Upper lobe of left lung (tissue), 6 donors: ENCODE data around the gene ERFL. TPM values are rescaled to one million over a fixed set of nuclear protein-coding genes. Genes with fewer than 3 reads are reported as not detected.
A peak's percentile ranks its signal among the peaks of the same experiment; 100 is the strongest.

ENCODE experiments used
- ATAC-seq, 2 donors: fragments of 200-7000 bp; cut with Tn5 transposase; one replicate each; pipeline ENCODE4 v1.9.1; 2022; ENCODE audit warnings: mild to moderate bottlenecking in 2 of 2, moderate library complexity in 2 of 2; ENCODE audit not compliant: low FRiP score in 2 of 2
- DNase-seq, 2 donors: peaks; one replicate each; pipeline ENCODE4 v3.0.0-alpha.2; 2019 to 2020
- H3K27ac ChIP-seq, 4 donors: fragments of 200-600 bp; sonication (generic); one replicate each; pipeline ENCODE4 v1.5.1; 2016 to 2019
- H3K27me3 ChIP-seq, 4 donors: fragments of 200-600 bp; sonication (generic); one replicate each; pipeline ENCODE4 v1.5.1; 2017 to 2019
- H3K36me3 ChIP-seq, 4 donors: fragments of 200-600 bp; sonication (generic); one replicate each; pipeline ENCODE4 v1.5.1; 2016 to 2019
- H3K4me1 ChIP-seq, 4 donors: fragments of 200-600 bp; sonication (generic); one replicate each; pipeline ENCODE4 v1.5.1; 2018 to 2019
- H3K4me3 ChIP-seq, 4 donors: fragments of 200-600 bp; sonication (generic); one replicate each; pipeline ENCODE4 v1.5.1; 2017 to 2019; ENCODE audit warnings: mild to moderate bottlenecking in 2 of 4, moderate library complexity in 1 of 4
- H3K9me3 ChIP-seq, 4 donors: fragments of 200-600 bp; sonication (generic); one replicate each; pipeline ENCODE4 v1.5.1; 2018 to 2019
- EP300 ChIP-seq, 4 donors: sonication (generic); formaldehyde crosslinking; IDR thresholded peaks; one replicate each; pipeline ENCODE4 v1.5.1; 2017; ENCODE audit warnings: antibody characterized with exemption in 4 of 4, control low read depth in 2 of 4
- POLR2A ChIP-seq, 4 donors: fragments of 450-650 bp; IDR thresholded peaks; one replicate each; pipeline ENCODE4 v1.5.1; 2016 to 2017; ENCODE audit warnings: antibody characterized with exemption in 4 of 4, mild to moderate bottlenecking in 2 of 4
- POLR2AphosphoS5 ChIP-seq, 2 donors: sonication (generic); formaldehyde crosslinking; IDR thresholded peaks; one replicate each; pipeline ENCODE4 v1.5.1; 2017; ENCODE audit warnings: antibody characterized with exemption in 2 of 2
- WGBS, 2 donors: methylation state at CpG; one replicate each; pipeline ENCODE4 v1.1.5; 2017 to 2018; 5-methylcytosine and 5-hydroxymethylcytosine counted together
- total RNA-seq, 6 donors: library from RNA; depleted of rRNA in 4 of 6; stranded (reverse); fragments of >200 nt in 4 of 6; gene quantifications; one replicate each; pipeline versions ENCODE4 v1.1.0 to v1.2.1, GENCODE V29; 2016 to 2021
- TF ChIP-seq, protein P1 (sequence below), 6 experiments: fragments of 450-650 bp in 4 of 6; fragments of 200-600 bp in 2 of 6; sonication (generic) in 2 of 6; IDR thresholded peaks; one replicate each; pipeline ENCODE4 v1.5.1; 2016 to 2019; ENCODE audit warnings: antibody characterized with exemption in 6 of 6
- donor health status: DM: no; HTN: no; CAD: no; lungs with moderate emphysema.
- donor health status: DM: no; HTN: yes; CAD: no; lungs with severe emphysema.

The ERFL gene
- total RNA-seq, 6 donors from 2014 or later = 0.20 to 6.3 (median 0.49) TPM; not detected in 1

DNA sequence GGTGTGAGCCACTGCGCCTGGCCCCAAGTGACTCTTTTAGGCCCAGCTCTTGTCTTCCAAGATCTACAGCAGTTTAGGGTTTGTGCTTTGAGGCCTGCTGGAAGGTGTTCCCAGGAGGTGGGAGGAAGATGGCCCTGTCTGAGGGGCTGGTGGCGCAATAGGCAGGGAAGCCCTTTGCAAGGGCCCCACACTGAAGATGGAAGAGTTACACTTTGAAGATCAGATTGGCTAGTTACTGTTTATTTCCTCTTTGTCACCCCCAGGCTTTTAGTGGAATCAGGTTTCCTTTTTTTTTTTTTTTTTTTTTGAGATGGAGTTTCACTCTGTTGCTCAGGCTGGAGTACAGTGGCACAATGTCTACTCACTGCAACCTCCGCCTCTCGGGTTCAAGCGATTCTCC lies 32.7 kb upstream of the ERFL start:
- whole genome bisulfite sequencing, 2 donors = 92 to 94% methylated on average over 5 of the region's 5 CpGs

DNA sequence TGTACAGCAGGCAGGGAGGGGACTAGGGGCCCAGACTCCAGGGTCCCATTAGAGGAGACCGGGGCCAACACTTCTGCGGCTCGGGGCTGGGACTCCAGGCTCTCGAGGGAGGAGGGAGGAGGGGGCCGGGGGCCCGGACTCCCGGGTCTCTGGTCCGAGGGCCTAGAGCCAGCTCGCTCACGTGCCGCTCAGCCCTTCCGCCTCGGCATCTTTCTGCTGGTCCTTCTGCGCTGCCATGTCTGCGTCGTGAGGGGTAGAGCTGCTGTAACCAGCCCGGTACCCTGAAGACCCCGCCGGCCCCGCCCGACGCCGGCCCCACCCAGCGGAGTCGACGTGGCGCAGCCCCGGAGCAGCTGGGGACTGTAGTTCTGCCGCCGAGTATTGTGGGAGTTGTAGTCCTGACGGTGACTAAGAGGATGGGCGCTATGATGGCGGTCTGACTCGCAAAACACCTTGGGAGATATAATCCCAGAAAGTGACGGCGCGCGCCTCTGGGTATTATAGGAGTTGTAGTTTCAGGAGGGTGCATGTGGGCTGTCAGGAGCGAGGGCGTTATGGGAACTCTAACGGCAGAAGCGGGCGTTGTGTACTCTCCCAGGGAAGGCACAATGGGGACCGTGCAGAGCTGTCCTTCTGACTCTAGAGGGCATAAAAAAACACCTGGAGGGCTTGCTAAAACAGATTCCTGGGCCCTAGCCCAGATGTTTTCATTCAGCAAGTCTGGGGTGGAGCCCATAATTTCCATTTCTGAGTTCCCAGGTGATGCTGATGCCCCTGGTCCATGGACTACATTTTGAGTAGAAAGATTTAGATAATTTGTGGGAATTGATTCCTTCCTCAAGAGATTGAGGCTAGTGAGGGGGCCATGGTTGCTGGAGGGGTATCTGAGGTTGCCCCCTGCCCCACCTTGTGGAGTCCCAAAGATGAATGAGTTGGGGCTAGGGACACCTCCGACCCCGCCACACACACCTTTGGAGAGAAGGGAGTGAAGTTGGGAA lies 31.1 kb upstream of the ERFL start, which contains the start of gene RABAC1:
Gene RABAC1, minus strand, starts transcription at position 266 of the 998 bp plus-strand sequence. Its CDS starts 29 bp downstream, at position 237.
- ATAC-seq (peak; percentile 93 to 97), DNase-seq (peak; percentile 95 to 97)
- Histone ChIP-seq H3K27ac (peak within 1 kb of the TSS; percentile 88 to 94 (median 94)), H3K36me3 (peaks cover 0 to 24% (median 10%) of the 10 kb centered on the region in 4 donors), H3K4me3 (peak within 1 kb of the TSS; percentile 82 to 99 (median 94)), H3K27me3 (no peaks in the 10 kb centered on the region), H3K9me3 (no peaks in the 10 kb centered on the region), H3K4me1 (peaks cover 12 to 21% (median 20%) of the 10 kb centered on the region in 4 donors)
- 5 to 12% methylated on average over 17 to 45 of the region's 46 CpGs for WGBS, 2 donors
- TF ChIP-seq, protein P1, sequence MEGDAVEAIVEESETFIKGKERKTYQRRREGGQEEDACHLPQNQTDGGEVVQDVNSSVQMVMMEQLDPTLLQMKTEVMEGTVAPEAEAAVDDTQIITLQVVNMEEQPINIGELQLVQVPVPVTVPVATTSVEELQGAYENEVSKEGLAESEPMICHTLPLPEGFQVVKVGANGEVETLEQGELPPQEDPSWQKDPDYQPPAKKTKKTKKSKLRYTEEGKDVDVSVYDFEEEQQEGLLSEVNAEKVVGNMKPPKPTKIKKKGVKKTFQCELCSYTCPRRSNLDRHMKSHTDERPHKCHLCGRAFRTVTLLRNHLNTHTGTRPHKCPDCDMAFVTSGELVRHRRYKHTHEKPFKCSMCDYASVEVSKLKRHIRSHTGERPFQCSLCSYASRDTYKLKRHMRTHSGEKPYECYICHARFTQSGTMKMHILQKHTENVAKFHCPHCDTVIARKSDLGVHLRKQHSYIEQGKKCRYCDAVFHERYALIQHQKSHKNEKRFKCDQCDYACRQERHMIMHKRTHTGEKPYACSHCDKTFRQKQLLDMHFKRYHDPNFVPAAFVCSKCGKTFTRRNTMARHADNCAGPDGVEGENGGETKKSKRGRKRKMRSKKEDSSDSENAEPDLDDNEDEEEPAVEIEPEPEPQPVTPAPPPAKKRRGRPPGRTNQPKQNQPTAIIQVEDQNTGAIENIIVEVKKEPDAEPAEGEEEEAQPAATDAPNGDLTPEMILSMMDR (IDR thresholded peaks at IDR 0.05) = peak in 1 of 6 experiments; percentile 13
- TF ChIP-seq EP300 (IDR thresholded peaks at IDR 0.05) (no peak), POLR2A (IDR thresholded peaks at IDR 0.05) (peak in 1 of 4 donors; percentile 4), POLR2AphosphoS5 (IDR thresholded peaks at IDR 0.05) (peak; percentile 60 to 81)

More for the DNA sequence above, 32.7 kb upstream of the ERFL start:
- Histone ChIP-seq H3K4me1 (peaks cover 12 to 21% (median 20%) of the 10 kb centered on the region in 4 donors), H3K9me3 (no peaks in the 10 kb centered on the region), H3K4me3 (no peak overlapping the region), H3K27me3 (no peaks in the 10 kb centered on the region), H3K36me3 (peaks cover 0 to 11% (median 5%) of the 10 kb centered on the region in 4 donors), H3K27ac (no peak overlapping the region)
- DNase-seq = no peak
- ATAC-seq = no peak
- TF ChIP-seq POLR2A (IDR thresholded peaks at IDR 0.05) (no peak), POLR2AphosphoS5 (IDR thresholded peaks at IDR 0.05) (no peak), EP300 (IDR thresholded peaks at IDR 0.05) (no peak)
- TF ChIP-seq, protein P1 (IDR thresholded peaks at IDR 0.05) = no peak

DNA sequence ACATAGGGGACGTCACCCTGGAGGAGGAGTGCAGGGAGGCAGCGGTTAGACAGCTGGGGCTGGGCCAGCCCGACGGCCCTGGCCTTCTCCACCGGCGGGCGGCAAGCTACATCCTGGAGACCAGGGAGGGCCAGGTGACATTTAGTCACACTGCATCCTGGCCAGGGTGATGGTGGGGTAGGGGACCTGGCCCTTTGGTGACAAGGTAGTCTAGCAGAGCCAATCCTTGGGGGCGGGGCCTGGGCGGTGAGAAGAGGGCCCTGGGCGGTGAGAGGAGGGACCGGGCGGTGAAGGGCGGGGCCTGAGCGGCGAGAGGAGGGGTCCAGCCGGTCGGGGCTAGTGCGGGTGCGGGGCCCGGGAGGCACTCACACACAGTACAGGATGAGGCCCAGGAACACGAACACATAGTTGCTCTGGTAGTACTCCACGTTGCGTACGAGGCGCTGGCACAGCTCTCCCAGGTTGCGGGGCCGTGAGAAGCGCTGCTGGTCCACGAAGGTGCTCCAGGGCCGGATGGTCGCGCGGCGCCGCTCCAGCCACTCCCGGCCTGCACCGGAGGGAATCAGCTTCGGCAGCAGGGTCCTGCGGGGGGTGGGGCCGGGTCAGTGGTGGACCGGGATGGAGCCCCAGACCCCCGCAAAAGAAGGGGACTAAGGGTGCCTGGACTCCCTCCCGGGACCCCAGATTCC lies 30.3 kb upstream of the ERFL start:
- Histone ChIP-seq H3K4me3 (peak overlapping the region; percentile 82 to 99 (median 94)), H3K36me3 (peaks cover 0 to 24% (median 10%) of the 10 kb centered on the region in 4 donors), H3K4me1 (peaks cover 12 to 21% (median 20%) of the 10 kb centered on the region in 4 donors), H3K27ac (peak overlapping the region; percentile 88 to 94 (median 94)), H3K9me3 (no peaks in the 10 kb centered on the region), H3K27me3 (no peaks in the 10 kb centered on the region)
- peak; percentile 92 to 93 for ATAC-seq
- TF ChIP-seq POLR2AphosphoS5 (IDR thresholded peaks at IDR 0.05) = peak; percentile 85 to 89
- no peak for TF ChIP-seq EP300 (IDR thresholded peaks at IDR 0.05)
- TF ChIP-seq POLR2A (IDR thresholded peaks at IDR 0.05) = peak in 3 of 4 donors; percentile 13 to 75 (median 73)
- TF ChIP-seq, protein P1 (IDR thresholded peaks at IDR 0.05) = no peak
- peak; percentile 95 to 96 for DNase-seq
- WGBS, 2 donors = 2% methylated on average over 39 of the region's 43 CpGs; no CpG with 5 or more reads in 1 of the 2 donors

DNA sequence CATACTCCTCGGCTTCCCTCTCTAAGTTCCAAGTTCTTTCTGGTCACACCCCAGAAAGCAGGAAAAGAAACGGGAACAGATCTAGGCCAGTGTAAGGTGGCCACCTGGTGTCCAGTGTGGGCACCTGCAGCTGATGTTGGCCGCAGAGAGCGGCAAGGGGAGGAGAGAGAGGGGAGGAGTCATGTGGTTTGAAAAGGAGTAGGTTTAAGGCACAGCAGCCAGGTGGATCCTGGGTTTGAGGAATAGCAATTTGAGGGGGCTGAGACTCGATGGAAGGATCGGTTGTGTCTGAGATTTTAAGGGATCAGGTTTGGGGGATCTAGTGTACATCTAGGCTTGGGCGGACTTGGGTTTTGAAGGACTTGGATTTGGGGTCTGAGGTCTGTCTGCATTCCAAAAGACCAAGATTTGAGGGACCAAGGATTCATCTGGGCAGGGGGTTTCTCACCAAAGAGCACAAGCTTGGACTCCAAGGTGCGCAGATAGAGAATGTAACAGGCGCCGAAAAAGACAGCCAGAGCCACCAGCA lies 29.7 kb upstream of the ERFL start:
- Histone ChIP-seq H3K27me3 (no peaks in the 10 kb centered on the region), H3K27ac (peak overlapping the region; percentile 88 to 94 (median 94)), H3K4me1 (peaks cover 12 to 21% (median 20%) of the 10 kb centered on the region in 4 donors), H3K4me3 (peak overlapping the region in 3 of 4 donors; percentile 82 to 99 (median 89)), H3K9me3 (no peaks in the 10 kb centered on the region), H3K36me3 (peaks cover 0 to 24% (median 10%) of the 10 kb centered on the region in 4 donors)
- ATAC-seq (peak; percentile 74 to 93), DNase-seq (peak in 1 of 2 donors; percentile 88)
- TF ChIP-seq, protein P1 (IDR thresholded peaks at IDR 0.05) = peak; percentile 84 to 90 (median 86)
- no peak for TF ChIP-seq POLR2AphosphoS5 (IDR thresholded peaks at IDR 0.05)
- 15 to 18% methylated on average over 8 to 10 of the region's 10 CpGs for WGBS, 2 donors
